Dermis microvascular lymphatic vessel endothelial cell (primary cell): ENCODE results near the gene LY6G6D. TPM values are rescaled to one million over a fixed set of nuclear protein-coding genes. Genes with fewer than 3 reads are reported as not detected.

Experiments used
- DNase-seq, 2 donors: peaks; one replicate each; pipeline versions ENCODE4 v3.0.0 to v3.0.0-alpha.2; 2010; ENCODE audit warnings: low read depth in 2 of 2
- total RNA-seq: library from RNA; depleted of rRNA; stranded (reverse); fragments of >200 nt; gene quantifications from 2 replicates; pipeline ENCODE4 v1.2.1, GENCODE V29; 2014

The LY6G6D gene
- total RNA-seq, 1 donor from 2014 or later: not detected

GRCh38 chr6:31736021-31736767, 21.0 kb downstream of the LY6G6D start, which contains the start of gene CLIC1:
Gene CLIC1 (minus strand): TSS chr6:31736530. CDS start chr6:31736300, 230 bp downstream.
- DNase-seq: peak in 1 of 2 donors; percentile 82

GRCh38 chr6:31736768-31737314, 21.7 kb downstream of the LY6G6D start:
- no peak for DNase-seq

GRCh38 chr6:31737315-31737990, 22.3 kb downstream of the LY6G6D start:
- DNase-seq: peak; percentile 61 to 69

GRCh38 chr6:31737991-31738979, 23.1 kb downstream of the LY6G6D start:
- DNase-seq: peak in 1 of 2 donors; percentile 91

GRCh38 chr6:31739639-31740396, 24.7 kb downstream of the LY6G6D start, which contains the start of gene MSH5:
Gene MSH5 (plus strand): TSS chr6:31740005. CDS start chr6:31740467, 462 bp downstream.
- peak; percentile 98 to 99 for DNase-seq

- no peak for DNase-seq
Measured at GRCh38 chr6:31740397-31741223, 25.5 kb downstream of the LY6G6D start.

GRCh38 chr6:31741815-31742214, 26.7 kb downstream of the LY6G6D start:
- no peak for DNase-seq

GRCh38 chr6:31742894-31743293, 27.7 kb downstream of the LY6G6D start:
- no peak for DNase-seq

- no peak for DNase-seq
Measured at GRCh38 chr6:31744422-31744821, 29.3 kb downstream of the LY6G6D start.

GRCh38 chr6:31749301-31750036, 34.3 kb downstream of the LY6G6D start:
- DNase-seq: no peak

- no peak for DNase-seq
Measured at GRCh38 chr6:31750411-31751022, 35.4 kb downstream of the LY6G6D start.

- DNase-seq: peak in 1 of 2 donors; percentile 24
Measured at GRCh38 chr6:31752739-31753319, 37.7 kb downstream of the LY6G6D start.

- DNase-seq: no peak
Measured at GRCh38 chr6:31758281-31758680, 43.1 kb downstream of the LY6G6D start.

GRCh38 chr6:31760790-31761189, 45.6 kb downstream of the LY6G6D start:
- DNase-seq: no peak

- DNase-seq: no peak
Measured at GRCh38 chr6:31761343-31761742, 46.2 kb downstream of the LY6G6D start.

- DNase-seq: no peak
Measured at GRCh38 chr6:31762356-31762755, 47.2 kb downstream of the LY6G6D start, which contains the start of gene SAPCD1. Gene SAPCD1 (plus strand): TSS chr6:31762656. CDS start chr6:31763055, 399 bp downstream.

GRCh38 chr6:31762878-31763618, 47.9 kb downstream of the LY6G6D start:
- no peak for DNase-seq
